ENCODE data around the gene HERC5. TPM values are rescaled to one million over a fixed set of nuclear protein-coding genes. Genes with fewer than 3 reads are reported as not detected.

The HERC5 gene
- total and polyA plus RNA-seq, 2 experiments from 2014 or later: 0.10 to 0.32 TPM

DNA sequence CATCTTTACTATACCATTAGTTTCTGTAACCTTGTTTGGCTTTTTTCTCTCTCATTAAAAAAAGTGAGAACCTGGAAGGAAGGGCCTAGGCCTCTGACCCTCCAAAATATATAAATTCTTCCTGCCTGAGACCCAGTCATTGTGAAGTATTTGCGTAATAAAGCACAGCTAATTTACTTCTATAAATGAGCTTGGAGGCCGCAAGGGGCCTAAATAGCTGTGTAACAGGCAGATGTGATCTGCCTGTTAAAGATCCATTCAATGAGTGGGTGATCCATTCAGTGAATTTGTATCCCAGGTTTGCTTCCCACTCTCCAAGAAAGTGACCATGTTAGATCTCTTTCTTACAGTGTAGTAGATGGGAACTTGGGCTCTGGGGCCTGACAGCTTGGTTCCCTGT is 67.3 kb downstream of the HERC5 start:
- Histone ChIP-seq H3K4me2 (ENCODE audit: unreplicated experiment) (peak overlapping the region; percentile 99), H3K79me2 (ENCODE audit: insufficient read depth) (peaks cover 87% of the 10 kb centered on the region), H3K4me1 (ENCODE audit: insufficient read depth) (peaks cover 29% of the 10 kb centered on the region), H4K20me1 (ENCODE audit: insufficient read depth) (0 out of 2 replicates have a peak, but pooled peaks cover 3% of the 10 kb centered on the region), H3K27ac (peak overlapping the region; percentile 97), H3K36me3 (ENCODE audit: low read depth) (peaks cover 15% of the 10 kb centered on the region; the same call in 1 of the 2 replicates), H3K9ac (peak overlapping the region; percentile 98), H3F3A (ENCODE audit: insufficient read depth) (peaks cover 35% of the 10 kb centered on the region), H3K9me2 (ENCODE audit: insufficient read depth) (no peaks in the 10 kb centered on the region), H3K9me3 (ENCODE audit: low read depth) (no peaks in the 10 kb centered on the region), H3K27me3 (replicated peaks; ENCODE audit: insufficient read depth) (no peaks in the 10 kb centered on the region), H2AFZ (peak overlapping the region; percentile 90), H3K4me3 (peak overlapping the region; percentile 86)
- 44 to 53% methylated on average over 2 of the region's 2 CpGs for WGBS, 2 experiments (ENCODE audit: low coverage in 1 of 2, low lambda C conversion rate in 2 of 2, missing lambda C conversion rate in 2 of 2)
- TF ChIP-seq EZH2 (IDR thresholded peaks at IDR 0.05; ENCODE audit: insufficient read depth, poor library complexity, severe bottlenecking) (no peak), EZH2phosphoT487 (IDR thresholded peaks at IDR 0.05; ENCODE audit: insufficient read depth, low read depth) (no peak)
- in situ Hi-C loops (cut with MboI): loop anchor here (25.0 kb wide), 1 partner anchor 487 kb away; no protein-coding TSS in a partner anchor
- DNase-seq: peak; percentile 49

DNA sequence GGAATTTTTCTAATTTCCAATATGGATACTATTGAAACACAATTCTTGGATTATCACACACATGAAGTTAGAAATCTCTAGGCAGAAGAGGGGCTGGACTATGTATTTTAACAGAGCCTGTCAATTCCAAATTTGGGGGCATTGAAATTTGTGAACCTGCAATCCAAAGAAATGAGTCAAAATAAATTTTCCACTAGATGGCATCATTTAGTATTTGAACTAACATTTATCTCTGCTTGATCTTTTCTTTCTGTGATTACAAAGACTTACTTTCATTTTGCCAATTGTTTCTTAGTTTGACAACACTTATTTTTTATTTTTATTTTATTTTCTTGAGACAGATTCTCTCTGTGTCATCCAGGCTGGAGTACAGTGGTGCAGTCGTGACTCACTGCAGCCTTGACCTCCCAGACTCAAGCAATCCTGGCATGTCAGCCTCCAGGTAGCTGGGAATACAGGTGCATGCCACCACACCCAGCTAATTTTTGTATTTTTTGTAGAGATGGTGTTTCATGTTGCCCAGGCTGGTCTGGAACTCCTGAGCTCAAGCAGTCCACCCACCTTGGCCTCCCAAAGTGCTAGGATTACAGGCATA is 69.4 kb downstream of the HERC5 start:
- in situ Hi-C loops (cut with MboI): loop anchor here (25.0 kb wide), 1 partner anchor 286 kb away; no protein-coding TSS in a partner anchor
- peak overlapping the region; percentile 22 for H3K4me2 ChIP-seq (ENCODE audit: unreplicated experiment)

DNA sequence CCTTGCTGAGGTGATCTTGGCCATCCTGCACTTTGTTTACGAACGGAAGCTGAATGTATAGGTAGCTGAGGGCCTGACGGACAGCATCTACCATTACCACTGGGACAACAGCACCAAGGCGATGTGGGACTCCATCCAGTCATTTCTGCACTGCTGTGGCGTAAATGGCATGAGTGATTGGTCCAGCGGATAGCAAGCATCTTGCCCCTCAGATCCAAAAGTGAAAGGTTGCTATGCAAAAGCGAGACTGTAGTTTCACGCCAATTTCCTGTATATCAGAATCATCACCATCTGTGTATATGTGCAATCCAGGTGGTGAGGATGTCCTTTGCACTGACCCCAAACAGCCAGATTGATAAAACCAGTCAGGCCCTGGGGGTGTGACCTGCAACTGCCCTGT is 70.9 kb downstream of the HERC5 start:
- 92 to 99% methylated on average over 8 of the region's 8 CpGs for WGBS, 2 experiments (ENCODE audit: low coverage in 1 of 2, low lambda C conversion rate in 2 of 2, missing lambda C conversion rate in 2 of 2)
- H3K27ac ChIP-seq: no peak overlapping the region
- no peak overlapping the region for H3K4me2 ChIP-seq (ENCODE audit: unreplicated experiment)
- no peak for DNase-seq
- H3K9ac ChIP-seq: no peak overlapping the region
- peaks cover 83% of the 10 kb centered on the region for H3K79me2 ChIP-seq (ENCODE audit: insufficient read depth)
- no peaks in the 10 kb centered on the region for H3K9me3 ChIP-seq (ENCODE audit: low read depth)
- in situ Hi-C loops (cut with MboI): loop anchor here (25.0 kb wide), 1 partner anchor 285 kb away; no protein-coding TSS in a partner anchor
- no peak overlapping the region for H3K4me3 ChIP-seq
- H4K20me1 ChIP-seq (ENCODE audit: insufficient read depth): no peaks in the 10 kb centered on the region
- H3F3A ChIP-seq (ENCODE audit: insufficient read depth): peaks cover 19% of the 10 kb centered on the region
- H2AFZ ChIP-seq: no peak overlapping the region
- H3K36me3 ChIP-seq (ENCODE audit: low read depth): no peaks in the 10 kb centered on the region
- TF ChIP-seq EZH2phosphoT487 (IDR thresholded peaks at IDR 0.05; ENCODE audit: insufficient read depth, low read depth): no peak
- no peak for TF ChIP-seq EZH2 (IDR thresholded peaks at IDR 0.05; ENCODE audit: insufficient read depth, poor library complexity, severe bottlenecking)
- no peaks in the 10 kb centered on the region for H3K9me2 ChIP-seq (ENCODE audit: insufficient read depth)
- H3K27me3 ChIP-seq (replicated peaks; ENCODE audit: insufficient read depth): no peaks in the 10 kb centered on the region
- H3K4me1 ChIP-seq (ENCODE audit: insufficient read depth): peaks cover 28% of the 10 kb centered on the region

More for the DNA sequence above, 69.4 kb downstream of the HERC5 start:
- Histone ChIP-seq H4K20me1 (ENCODE audit: insufficient read depth) (0 out of 2 replicates have a peak, but pooled peaks cover 3% of the 10 kb centered on the region), H2AFZ (no peak overlapping the region), H3K27me3 (replicated peaks; ENCODE audit: insufficient read depth) (no peaks in the 10 kb centered on the region), H3K9me2 (ENCODE audit: insufficient read depth) (no peaks in the 10 kb centered on the region), H3K4me3 (no peak overlapping the region), H3K4me1 (ENCODE audit: insufficient read depth) (peaks cover 29% of the 10 kb centered on the region), H3K27ac (peak overlapping the region; percentile 13), H3K9me3 (ENCODE audit: low read depth) (no peaks in the 10 kb centered on the region), H3K36me3 (ENCODE audit: low read depth) (peaks cover 1% of the 10 kb centered on the region; the same call in 1 of the 2 replicates), H3F3A (ENCODE audit: insufficient read depth) (peaks cover 20% of the 10 kb centered on the region), H3K9ac (peak overlapping the region; percentile 11; the same call in 1 of the 2 replicates), H3K79me2 (ENCODE audit: insufficient read depth) (peaks cover 91% of the 10 kb centered on the region)
- TF ChIP-seq EZH2 (IDR thresholded peaks at IDR 0.05; ENCODE audit: insufficient read depth, poor library complexity, severe bottlenecking) (no peak), EZH2phosphoT487 (IDR thresholded peaks at IDR 0.05; ENCODE audit: insufficient read depth, low read depth) (no peak)
- peak; percentile 58 for DNase-seq
- 0 to 3% methylated on average over 1 of the region's 1 CpG for WGBS, 2 experiments (ENCODE audit: low coverage in 1 of 2, low lambda C conversion rate in 2 of 2, missing lambda C conversion rate in 2 of 2)

DNA sequence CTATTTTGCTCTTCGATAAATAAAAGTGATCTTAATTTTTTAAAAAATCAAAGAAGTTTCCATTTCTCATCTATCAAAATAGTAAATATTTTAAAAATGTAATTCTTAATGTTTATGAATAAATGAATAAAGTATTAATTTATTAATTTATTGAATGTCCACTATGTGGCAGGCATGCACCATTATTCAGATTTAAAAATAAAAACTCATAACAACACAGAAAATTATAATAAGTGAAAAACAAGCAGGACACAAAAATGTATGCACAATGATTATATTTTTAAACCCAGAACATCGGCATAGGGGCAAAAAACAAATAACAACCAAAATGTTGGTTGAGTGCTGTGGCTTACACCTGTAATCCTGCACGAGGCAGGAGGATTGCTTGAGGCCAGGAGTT is 71.9 kb downstream of the HERC5 start:
- no peak overlapping the region for H2AFZ ChIP-seq
- DNase-seq: peak; percentile 38
- in situ Hi-C loops (cut with MboI): loop anchor here (25.0 kb wide), 1 partner anchor 283 kb away; no protein-coding TSS in a partner anchor

More for the DNA sequence above, 71.9 kb downstream of the HERC5 start:
- H3K4me3 ChIP-seq: no peak overlapping the region
- H3K9me3 ChIP-seq (ENCODE audit: low read depth): no peaks in the 10 kb centered on the region
- H3K27ac ChIP-seq: no peak overlapping the region
- WGBS, 2 experiments (ENCODE audit: low coverage in 1 of 2, low lambda C conversion rate in 2 of 2, missing lambda C conversion rate in 2 of 2): 62 to 64% methylated on average over 3 of the region's 3 CpGs
- no peaks in the 10 kb centered on the region for H4K20me1 ChIP-seq (ENCODE audit: insufficient read depth)
- H3K4me1 ChIP-seq (ENCODE audit: insufficient read depth): peaks cover 39% of the 10 kb centered on the region
- no peaks in the 10 kb centered on the region for H3K36me3 ChIP-seq (ENCODE audit: low read depth)
- peaks cover 73% of the 10 kb centered on the region for H3K79me2 ChIP-seq (ENCODE audit: insufficient read depth)
- no peaks in the 10 kb centered on the region for H3K9me2 ChIP-seq (ENCODE audit: insufficient read depth)
- no peak for TF ChIP-seq EZH2phosphoT487 (IDR thresholded peaks at IDR 0.05; ENCODE audit: insufficient read depth, low read depth)
- no peak for TF ChIP-seq EZH2 (IDR thresholded peaks at IDR 0.05; ENCODE audit: insufficient read depth, poor library complexity, severe bottlenecking)
- H3F3A ChIP-seq (ENCODE audit: insufficient read depth): peaks cover 29% of the 10 kb centered on the region
- H3K4me2 ChIP-seq (ENCODE audit: unreplicated experiment): no peak overlapping the region
- H3K27me3 ChIP-seq (replicated peaks; ENCODE audit: insufficient read depth): no peaks in the 10 kb centered on the region
- no peak overlapping the region for H3K9ac ChIP-seq
